ENCODE measurements around the gene GPR17.

GPR17 gene

GRCh38 chr2:127698553-127699355 lies 52.8 kb downstream of the GPR17 start:
- no peak for DNase-seq

- peak; percentile 60 for DNase-seq
Measured at GRCh38 chr2:127700527-127701192, 54.7 kb downstream of the GPR17 start.

- peak; percentile 76 for DNase-seq
Measured at GRCh38 chr2:127701193-127701650, 55.3 kb downstream of the GPR17 start, which contains the start of gene SFT2D3. SFT2D3 (plus strand) TSS chr2:127701497; CDS start chr2:127701529, 32 bp downstream.

GRCh38 chr2:127701651-127702394 lies 55.9 kb downstream of the GPR17 start:
- DNase-seq: peak; percentile 63

Data from NCI-H510A (cell line).